GM12874 (cell line): ENCODE measurements around the gene KIAA1671.

Experiments used
- CTCF ChIP-seq: IDR thresholded peaks from 2 replicates; pipeline ENCODE4 v1.5.1; 2011; ENCODE audit warnings: low read depth, mild to moderate bottlenecking, control low read depth, low read length, moderate library complexity; ENCODE audit not compliant: insufficient read depth

KIAA1671 gene

GRCh38 chr22:25159028-25159427, 206.5 kb downstream of the KIAA1671 start:
- TF ChIP-seq CTCF: no peak

DNA sequence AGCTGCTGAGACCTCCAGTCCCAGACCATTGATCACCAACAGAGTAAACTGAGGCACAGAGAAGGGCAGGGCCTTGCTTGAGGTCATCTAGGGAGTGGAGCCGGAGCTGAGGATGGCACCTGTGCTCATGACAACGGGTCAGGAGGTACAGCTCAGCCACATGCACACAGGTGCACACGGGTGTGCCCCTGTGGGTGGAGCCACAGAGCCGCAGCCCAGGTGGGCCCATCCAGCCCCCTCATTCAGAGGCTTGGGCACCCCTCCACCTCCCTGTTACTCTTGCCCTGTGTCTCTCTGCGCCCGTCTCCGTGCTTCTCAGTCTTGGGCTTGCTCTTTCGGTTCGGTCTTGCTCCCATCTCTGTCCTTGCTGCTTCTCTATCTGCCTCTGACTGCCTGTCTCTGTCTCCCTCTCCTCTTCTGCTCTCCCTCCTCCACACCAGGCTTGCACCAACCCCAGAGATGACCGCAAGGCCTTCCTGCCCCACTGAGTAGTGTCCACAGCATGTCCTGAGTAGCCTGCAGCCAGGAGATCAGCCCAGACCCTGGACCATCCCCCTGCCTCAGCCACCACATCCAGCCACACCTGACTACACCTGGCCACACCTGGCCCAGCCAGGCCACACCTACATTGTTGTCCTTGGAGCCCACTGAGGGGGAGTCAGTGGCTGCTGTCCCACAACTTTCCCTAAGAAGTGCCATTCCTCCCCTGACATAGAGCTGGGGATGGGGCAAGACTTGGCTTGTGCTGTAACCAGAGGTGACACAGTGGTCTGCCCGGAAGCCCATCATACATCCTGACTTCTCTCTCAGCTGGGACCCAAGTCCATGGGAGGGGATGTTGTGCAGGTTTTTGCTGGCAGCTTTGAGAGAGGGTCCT, 207.8 kb downstream of the KIAA1671 start:
- no peak for TF ChIP-seq CTCF

- no peak for TF ChIP-seq CTCF
Measured at GRCh38 chr22:25161017-25161915, 208.8 kb downstream of the KIAA1671 start.

- TF ChIP-seq CTCF: no peak
Measured at GRCh38 chr22:25161916-25162530, 209.5 kb downstream of the KIAA1671 start.

- no peak for TF ChIP-seq CTCF
Measured at GRCh38 chr22:25162561-25162960, 210.0 kb downstream of the KIAA1671 start.

DNA sequence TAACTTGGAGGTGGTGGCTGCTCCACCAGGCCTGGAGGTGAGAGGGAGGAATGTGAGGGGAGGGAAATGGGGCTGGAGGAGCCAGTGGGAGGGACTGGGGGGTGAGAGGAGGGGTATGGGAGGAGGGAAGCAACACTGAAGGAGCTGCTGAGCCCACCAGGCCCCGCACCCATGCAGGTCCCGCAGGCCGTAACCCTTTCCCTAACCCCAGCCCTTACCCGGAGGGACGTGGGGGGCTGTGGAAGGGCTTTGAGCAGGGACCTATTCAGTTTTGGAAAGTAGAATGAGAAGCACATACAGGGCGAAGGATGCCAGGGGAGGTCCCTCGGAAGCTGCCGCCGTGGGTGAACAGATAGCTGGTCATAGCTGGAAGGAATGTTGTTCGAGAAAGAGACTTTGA, 213.3 kb downstream of the KIAA1671 start:
- no peak for TF ChIP-seq CTCF

DNA sequence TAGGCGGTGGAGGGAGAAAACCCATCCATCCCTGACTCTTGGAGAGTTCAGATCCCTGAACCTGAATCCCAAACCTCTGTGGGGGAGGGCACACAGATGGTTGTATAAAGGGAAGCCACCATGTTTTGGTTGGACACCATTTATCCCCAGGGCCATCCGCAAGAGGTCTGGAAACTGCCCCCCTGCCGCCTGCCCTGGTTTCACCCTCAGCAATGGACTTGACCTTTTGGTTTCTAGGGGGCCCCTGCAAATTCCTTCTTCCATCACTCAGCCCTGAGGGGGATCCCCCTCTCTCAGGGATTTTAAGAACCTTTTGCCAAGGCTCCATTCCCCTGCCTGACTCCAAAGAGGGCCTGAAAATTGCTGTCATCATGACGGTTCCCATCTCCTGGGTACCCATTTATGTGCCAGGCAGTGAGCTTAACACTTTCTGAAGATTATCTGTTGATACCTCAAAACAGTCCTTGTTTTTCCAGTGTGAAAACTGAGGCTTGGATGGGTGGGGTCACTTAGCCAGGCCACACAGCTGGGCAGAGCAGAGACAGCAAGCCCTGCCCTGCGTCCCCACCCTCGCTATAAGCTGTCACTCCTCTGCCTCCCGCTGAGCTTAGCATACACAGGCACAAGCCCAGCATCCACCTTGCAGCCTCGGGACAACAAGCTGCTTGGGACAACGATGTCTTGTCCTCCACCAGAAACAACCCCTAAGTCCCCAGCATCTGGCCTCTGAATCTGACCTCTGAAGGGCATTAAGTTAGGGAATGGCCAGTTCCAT, 213.9 kb downstream of the KIAA1671 start:
- TF ChIP-seq CTCF: no peak
